Measurements from ENCODE around the gene NDUFS8.
A peak's percentile ranks its signal among the peaks of the same experiment; 100 is the strongest.

The NDUFS8 gene

DNA sequence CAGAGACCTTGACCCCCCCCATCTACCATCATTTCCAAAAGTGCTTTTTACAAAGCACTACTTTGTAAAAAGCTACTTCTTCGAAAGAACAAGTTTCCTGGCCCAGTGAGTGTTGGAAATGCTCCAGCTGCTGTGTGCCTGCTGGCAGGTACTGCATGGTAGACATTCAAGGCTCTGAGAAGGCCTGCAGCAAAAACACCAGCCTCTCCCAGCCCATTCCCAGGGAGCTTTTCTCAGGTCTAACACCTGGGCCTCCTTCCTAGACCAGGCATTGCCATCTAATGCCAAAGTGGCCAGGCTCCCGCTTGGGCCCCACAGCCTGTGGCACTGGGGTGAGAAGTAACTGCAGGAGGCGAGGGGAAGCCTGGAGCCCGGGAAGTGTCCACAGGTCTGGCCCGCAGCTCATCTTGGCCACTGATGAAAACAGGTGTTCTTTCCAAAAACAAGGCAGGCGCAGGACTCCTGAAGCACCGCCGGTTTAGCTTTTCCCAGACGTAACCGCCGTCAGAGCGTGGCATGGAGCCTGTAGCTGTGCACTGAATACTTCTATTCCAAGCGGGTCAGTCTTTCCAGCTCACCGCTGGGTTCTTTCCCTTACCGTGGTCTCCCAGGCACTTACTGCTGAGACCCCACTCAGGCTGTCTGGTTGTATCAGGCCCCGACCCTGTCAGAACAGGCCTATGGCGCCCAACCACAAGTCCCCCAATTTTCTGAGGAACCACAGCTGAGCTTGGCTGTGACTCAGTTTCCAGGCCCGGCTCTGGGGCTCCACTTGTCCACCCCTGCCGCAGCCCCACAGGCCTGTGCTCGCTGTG, 7.1 kb downstream of the NDUFS8 start:
- DNase-seq: peak in 3 of 4 experiments; percentile 26 to 33 (median 26)

DNA sequence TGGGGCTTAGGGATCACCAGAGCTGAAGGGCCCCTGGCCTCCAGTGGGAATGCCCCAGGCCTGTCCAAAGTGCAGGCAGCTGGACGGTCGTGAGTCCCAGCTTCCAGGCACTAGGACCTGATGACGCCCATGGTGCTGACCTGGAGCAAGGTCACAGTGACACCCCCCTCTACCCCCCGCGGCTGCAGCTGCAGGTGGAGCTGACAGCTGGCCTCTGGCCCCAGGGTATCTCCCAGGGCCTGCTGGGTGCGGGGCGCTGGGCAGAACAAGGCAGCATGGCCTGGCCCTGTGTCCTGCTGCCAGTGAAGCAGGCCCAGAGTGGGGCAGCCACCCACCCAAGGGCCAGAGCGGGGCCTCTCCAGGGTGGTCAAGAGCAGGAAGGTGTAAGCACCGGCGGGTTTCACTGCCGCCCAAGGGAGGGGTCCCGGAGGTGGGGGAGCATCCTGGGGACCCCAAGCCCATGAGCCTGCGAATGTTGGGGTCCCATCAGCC, 7.8 kb downstream of the NDUFS8 start:
- DNase-seq: no peak

DNA sequence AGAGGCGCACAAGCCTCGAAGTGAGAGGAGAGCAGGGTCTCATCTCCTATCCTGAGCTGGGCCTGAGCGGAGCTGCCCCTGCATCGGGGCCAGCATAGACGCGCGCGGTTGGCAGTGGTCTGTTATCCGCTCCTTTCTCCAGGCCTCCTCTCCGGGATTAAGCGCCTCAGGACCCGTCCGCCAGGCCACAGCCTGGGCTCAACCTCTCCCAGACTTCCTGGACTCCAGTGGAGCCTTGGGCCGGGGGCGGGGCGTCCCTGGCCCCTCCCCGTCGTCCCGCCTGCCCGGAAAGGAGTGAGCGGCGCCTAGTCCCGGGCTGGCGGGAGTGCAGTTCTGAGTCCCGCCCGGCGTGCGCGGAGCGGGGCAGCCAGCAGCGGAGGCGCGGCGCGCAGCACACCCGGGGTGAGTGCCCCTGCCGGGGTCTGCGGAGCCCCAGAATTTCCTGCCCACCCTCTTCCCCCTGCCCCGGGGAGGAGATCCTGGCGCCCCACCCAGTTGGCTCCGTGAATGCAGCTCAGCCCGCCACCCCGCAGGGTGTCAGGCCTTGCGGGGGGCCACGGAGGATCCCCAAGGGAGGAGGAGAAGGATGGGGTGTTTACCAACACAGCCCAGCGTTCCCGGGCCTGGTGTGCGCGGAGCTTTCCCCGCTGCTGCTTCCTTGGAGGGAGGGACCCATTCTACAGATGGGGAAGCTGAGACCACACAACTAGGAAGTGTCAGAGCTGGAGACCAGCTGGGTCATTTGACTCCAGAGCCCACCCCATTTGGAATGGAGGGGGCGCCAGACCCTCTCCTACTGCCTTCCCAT, 8.4 kb downstream of the NDUFS8 start, which contains the start of gene TCIRG1:
Gene TCIRG1, plus strand, starts transcription at position 308 of the 808 bp plus-strand sequence. CDS start 2,247 bp downstream, outside the sequence.
- peak; percentile 91 to 96 (median 94) for DNase-seq

DNA sequence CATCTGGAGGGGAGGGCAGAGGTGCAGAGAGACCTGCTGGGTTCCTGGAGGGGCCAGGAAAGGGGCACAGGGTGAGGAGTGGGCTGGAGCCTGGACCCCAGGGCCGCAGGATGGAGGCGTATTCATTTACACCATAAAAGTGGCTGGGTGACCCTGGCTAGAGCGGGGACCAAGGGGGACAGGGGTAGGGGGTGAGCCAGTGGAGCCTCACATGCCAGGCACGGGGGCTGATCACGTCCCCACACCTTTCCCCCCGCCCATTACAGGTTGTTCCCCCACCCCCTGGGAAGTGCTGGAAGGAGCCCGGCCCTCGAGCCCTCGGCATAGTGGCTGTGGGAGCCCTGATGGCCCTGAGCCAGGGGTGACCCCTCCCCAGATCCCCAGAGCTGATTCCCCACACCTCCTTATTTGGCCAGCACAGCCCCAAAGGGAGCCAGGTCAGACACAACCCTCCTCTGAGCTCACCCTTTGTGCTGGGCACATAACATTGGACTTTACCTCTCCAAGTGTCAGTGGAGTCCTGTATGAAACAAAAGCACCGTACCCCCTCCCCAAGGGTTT, 9.1 kb downstream of the NDUFS8 start:
- peak in 3 of 4 experiments; percentile 33 to 58 (median 36) for DNase-seq

DNA sequence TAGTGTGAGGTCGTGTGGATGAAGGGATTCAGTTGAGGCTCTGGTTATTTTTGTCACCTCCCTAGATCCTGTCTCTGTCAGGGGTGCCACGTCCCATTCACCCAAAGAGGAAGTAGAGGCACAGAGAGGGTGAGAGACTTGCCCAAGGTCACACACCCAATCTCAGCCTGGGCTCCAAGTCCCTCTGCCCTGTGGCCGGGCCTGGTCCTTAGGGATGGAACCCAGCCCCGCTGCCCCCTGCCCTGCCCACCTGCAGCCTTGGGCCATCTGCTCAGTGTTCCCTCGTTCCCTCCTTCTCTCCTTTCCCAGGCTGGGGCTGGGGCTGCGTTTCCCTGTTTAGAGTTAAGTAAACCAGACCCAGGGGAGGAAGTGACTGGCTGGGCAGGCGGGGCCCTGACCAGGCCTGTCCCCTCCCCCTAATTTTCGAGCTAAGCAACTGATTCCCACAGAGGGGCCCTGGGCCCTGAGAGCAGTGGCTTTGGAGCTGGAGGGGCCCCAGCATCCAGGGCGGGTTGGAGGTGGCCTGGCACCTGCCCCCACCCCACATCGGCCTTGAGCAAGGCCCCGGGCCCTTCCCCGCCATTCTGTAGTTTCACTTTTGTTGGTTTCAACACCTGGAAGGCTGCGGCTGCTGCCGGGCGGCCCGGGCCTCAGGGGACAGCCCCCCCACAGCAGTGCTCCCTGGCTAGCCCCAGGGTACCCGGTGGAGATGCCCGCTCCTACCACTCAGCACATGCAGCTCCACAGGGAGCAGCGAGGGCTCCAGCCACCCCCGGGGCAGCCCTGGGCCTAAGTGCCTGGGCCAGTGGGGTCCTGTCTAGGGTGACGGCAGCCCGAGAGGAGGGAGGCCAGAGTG, 9.8 kb downstream of the NDUFS8 start:
- peak; percentile 68 to 88 (median 82) for DNase-seq

DNA sequence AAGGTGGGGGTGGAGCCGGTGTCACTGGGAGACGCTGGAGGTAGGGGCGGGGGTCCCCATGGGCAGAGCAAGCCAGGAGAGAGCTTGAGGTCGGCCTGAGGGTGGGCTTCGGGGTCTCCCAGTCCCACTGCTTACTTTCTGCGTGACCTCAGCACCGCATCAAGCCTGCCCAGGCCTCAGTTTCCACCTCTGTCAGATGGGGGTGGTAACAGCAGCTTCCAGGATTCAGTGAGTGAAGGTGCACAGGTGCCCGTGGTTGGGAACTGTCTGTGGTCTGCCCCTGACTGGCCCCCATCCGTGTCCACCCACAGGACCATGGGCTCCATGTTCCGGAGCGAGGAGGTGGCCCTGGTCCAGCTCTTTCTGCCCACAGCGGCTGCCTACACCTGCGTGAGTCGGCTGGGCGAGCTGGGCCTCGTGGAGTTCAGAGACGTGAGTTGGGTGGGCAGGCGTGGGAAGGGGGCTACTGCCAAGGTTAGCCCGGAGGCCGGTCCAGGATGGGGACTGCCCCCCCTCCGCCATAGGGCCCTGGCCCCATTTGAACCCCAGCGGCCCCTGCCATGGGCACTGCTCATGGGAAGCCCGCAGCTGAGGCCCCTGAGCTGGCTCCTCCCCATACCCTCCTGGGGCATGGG, 10.6 kb downstream of the NDUFS8 start:
- no peak for DNase-seq

DNA sequence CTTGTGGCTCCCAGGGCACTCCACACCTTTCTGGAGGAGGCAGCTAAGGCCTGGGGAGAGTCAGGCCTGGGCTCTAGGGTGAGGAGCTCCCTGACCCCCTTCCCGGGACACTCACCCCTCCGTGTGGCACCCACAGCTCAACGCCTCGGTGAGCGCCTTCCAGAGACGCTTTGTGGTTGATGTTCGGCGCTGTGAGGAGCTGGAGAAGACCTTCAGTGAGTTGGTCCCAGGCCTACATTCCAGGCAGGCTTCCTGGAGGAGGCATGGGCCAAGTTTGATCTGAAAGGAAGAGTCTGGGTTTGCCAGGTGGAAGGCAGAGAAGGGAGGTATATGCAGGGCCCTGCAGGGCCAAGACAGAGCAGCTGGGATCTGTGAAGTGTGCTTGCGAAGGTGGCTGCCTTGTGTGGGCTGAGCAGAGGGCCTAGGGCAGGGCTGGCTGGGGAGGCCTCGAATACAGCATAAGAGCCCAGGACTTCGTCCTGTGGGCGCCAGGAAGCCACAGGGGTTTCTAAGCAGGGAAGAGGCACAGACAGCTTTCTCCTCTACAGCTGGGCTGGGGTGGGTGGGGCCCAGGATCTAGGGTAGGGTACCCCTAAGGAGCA, 11.2 kb downstream of the NDUFS8 start:
- no peak for DNase-seq

DNA sequence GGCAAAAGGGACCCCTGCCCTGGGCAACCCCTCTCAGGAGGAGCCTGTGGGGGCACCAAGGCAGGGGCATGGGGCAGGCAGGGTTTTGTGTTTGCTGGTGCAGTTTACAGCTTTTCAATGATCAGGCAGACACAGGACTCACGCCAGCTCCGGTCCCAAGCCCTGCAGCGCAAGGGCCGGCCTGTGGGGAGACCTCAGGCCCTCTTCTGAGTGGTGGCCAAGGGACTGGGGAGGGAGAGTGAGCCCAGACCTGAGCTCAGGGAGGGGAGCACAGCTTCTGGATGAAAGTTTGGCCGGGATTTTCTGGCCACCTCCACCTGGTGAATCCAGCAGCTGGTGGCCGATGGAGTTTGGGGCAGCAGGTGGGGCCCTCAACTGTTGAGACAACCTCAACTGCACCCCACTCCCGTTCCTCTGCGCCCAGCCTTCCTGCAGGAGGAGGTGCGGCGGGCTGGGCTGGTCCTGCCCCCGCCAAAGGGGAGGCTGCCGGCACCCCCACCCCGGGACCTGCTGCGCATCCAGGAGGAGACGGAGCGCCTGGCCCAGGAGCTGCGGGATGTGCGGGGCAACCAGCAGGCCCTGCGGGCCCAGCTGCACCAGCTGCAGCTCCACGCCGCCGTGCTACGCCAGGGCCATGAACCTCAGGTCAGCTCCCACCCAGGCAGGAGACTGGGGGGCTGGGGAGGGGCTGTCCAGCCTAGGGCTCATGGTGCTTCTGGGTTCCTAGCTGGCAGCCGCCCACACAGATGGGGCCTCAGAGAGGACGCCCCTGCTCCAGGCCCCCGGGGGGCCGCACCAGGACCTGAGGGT, 11.9 kb downstream of the NDUFS8 start:
- no peak for DNase-seq

DNA sequence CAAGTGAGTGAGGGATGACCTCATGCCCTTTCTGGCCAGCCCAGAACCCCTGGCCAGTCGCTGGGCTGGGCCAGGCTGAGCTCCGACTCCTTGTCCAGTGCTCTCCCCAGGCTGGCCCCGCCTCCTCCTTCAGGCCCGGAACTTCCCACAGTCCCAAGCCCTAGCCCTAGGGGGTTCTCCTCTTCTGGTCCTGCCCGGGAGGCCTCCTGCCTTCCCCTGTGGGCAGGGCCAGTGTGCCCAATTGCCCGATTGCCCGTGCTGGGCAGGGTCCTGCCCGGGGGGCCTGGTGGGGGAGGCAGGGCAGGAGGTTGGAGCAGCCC, 12.5 kb downstream of the NDUFS8 start:
- peak in 1 of 4 experiments; percentile 42 for DNase-seq

DNA sequence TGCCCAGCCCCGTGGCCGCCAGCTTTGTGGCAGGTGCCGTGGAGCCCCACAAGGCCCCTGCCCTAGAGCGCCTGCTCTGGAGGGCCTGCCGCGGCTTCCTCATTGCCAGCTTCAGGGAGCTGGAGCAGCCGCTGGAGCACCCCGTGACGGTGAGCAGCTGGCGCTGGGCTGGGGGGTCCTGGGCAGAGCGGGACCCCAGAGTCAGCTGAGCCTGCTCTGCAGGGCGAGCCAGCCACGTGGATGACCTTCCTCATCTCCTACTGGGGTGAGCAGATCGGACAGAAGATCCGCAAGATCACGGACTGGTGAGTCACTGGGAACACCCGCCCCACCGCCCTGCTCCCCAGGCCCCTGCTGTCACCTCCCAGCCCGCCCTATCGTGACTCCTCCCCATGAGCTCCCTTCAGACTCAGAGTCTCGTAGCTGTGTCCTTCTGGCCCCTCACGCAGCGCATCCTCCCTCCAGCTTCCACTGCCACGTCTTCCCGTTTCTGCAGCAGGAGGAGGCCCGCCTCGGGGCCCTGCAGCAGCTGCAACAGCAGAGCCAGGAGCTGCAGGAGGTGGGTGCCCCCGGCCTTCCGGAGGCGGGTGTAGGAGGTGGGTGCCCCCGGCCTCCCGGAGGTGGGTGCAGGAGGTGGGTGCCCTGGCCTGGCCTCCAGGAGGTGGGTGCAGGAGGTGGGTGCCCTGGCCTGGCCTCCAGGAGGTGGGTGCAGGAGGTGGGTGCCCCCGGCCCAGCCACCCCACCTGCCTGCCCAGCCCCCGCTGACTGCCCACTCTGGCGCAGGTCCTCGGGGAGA, 13.1 kb downstream of the NDUFS8 start:
- DNase-seq: peak; percentile 38 to 79 (median 62)

DNA sequence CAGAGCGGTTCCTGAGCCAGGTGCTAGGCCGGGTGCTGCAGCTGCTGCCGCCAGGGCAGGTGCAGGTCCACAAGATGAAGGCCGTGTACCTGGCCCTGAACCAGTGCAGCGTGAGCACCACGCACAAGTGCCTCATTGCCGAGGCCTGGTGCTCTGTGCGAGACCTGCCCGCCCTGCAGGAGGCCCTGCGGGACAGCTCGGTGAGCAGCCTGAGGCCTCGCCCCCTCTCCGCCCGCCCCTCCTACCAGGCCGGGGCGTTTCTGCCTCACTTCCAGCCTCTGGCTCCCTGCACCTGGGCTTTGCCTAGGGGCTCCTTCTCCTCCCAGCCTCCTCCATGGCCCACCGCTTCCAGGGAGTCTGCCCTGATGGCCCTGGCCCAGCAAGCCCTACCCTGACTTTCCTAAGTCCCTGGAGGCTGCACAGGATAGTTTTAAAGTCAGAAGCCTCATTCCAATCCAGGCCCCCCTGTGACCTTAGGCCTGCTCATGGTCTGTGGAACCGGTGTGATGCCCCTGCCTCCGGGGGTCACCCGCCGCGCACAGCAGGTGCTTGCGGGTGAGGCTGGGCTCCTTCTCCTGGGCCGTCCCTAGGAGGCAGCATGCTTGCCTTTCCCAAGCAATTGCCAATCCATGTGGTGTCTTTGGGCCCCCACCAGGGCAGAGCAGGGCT, 13.8 kb downstream of the NDUFS8 start:
- peak in 1 of 4 experiments; percentile 1 for DNase-seq

DNA sequence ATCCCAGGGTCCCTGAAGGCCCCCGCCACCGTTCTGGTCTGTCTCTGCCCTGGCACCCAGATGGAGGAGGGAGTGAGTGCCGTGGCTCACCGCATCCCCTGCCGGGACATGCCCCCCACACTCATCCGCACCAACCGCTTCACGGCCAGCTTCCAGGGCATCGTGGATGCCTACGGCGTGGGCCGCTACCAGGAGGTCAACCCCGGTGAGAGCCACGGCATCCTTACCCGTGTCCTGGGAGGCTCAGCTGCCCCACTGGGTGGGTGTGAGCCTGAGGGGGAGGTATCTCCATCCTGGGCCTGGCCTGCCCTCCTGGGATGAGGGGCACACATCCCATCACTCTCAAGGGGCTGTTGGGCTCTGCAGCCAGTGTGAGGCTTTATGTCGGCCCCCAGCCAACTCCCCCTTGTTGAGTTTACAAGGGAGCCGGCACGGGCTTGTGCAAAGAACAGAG, 14.4 kb downstream of the NDUFS8 start:
- DNase-seq: peak in 1 of 4 experiments; percentile 2

DNA sequence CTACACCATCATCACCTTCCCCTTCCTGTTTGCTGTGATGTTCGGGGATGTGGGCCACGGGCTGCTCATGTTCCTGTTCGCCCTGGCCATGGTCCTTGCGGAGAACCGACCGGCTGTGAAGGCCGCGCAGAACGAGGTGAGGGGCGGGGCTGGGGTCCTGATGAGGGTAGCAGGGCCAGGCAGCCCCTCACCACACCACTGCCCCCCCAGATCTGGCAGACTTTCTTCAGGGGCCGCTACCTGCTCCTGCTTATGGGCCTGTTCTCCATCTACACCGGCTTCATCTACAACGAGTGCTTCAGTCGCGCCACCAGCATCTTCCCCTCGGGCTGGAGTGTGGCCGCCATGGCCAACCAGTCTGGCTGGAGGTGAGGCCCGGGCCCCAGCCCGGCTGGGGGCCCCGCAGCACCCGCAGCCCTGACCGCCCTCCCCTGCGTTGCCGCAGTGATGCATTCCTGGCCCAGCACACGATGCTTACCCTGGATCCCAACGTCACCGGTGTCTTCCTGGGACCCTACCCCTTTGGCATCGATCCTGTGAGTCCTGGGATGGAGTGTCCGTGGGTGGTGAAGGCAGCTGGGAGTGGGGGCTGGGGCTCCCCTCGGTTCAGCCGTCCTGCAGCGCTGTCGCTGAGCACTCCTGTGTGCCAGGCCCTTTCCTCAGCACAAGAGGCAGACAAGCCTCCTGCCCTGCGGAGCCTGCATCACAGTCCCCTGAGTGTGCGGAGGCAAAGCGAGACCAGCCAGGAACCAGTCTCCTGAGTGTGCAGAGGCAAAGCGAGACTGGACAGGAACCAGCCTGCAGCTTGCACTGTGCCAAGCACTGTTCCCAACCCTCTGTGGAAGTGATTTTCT, 17.2 kb downstream of the NDUFS8 start:
- no peak for DNase-seq

DNA sequence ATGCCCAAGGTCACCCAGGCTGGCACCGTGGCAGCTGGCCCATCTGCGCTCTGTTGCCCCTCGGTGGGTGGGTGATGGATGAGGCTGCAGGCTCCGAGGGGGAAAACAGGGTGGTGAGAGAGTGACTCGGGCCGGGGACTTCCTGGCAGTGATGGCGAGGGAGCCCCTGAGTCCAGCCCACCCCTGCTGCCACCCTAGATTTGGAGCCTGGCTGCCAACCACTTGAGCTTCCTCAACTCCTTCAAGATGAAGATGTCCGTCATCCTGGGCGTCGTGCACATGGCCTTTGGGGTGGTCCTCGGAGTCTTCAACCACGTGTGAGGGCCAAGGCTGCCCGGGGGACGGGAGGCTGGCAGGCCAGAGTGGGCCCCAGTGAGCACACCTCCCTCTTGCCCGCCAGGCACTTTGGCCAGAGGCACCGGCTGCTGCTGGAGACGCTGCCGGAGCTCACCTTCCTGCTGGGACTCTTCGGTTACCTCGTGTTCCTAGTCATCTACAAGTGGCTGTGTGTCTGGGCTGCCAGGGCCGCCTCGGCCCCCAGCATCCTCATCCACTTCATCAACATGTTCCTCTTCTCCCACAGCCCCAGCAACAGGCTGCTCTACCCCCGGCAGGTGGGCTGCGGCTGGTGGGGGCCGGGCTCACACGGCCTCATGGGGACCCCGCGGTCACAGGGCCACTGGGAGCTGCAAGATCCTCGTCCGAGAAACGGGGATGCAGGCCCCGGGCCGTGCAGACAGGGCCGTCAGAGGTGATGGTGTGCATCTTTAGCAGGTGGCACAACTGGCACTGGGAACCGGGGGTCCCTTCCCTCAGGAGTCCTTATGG, 18.4 kb downstream of the NDUFS8 start:
- peak in 1 of 4 experiments; percentile 1 for DNase-seq

DNA sequence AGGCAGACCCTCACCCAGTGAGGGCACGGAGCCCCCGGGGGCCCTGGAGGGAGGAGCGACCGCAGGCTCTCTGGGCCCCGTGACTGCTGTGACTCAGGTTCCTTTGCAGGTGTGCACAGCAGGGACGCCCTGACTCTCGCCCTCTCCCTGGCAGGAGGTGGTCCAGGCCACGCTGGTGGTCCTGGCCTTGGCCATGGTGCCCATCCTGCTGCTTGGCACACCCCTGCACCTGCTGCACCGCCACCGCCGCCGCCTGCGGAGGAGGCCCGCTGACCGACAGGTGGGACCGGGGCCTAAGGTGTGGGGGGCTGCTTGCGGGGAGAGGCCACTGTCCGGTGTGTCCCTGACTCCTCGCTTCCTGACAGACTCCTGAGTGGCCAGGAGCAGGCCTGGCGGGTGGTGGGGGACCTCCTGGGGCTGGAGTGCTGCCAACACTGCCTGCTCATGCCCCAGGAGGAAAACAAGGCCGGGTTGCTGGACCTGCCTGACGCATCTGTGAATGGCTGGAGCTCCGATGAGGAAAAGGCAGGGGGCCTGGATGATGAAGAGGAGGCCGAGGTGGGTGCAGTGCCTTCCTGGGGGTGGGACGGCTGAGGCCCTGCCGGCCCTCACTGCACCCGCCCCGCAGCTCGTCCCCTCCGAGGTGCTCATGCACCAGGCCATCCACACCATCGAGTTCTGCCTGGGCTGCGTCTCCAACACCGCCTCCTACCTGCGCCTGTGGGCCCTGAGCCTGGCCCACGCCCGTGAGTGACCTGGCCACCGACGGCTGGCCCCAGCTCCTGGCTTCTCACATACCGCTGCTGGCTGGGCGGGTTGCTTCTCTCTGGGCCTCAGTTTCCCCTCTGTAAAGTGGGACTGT, 19.3 kb downstream of the NDUFS8 start:
- DNase-seq: peak in 1 of 4 experiments; percentile 4

DNA sequence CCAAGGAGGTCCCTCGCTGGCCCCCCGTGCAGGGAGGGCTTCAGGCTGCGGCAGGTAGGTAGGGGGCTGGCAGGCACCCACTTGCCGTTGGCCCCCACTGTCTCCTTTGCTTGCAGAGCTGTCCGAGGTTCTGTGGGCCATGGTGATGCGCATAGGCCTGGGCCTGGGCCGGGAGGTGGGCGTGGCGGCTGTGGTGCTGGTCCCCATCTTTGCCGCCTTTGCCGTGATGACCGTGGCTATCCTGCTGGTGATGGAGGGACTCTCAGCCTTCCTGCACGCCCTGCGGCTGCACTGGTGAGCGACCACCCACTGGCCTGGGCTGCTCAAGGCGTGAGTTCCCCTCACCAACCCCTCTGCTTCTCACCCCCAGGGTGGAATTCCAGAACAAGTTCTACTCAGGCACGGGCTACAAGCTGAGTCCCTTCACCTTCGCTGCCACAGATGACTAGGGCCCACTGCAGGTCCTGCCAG, 19.9 kb downstream of the NDUFS8 start:
- DNase-seq: peak in 1 of 4 experiments; percentile 4

Data from suppressor macrophage (primary cell).